HG03066 (cell line): Measurements from ENCODE around the gene SPINT3.

Experiments
- ATAC-seq: cut with Tn5 transposase; IDR thresholded peaks from one replicate; pipeline ENCODE4 v1.9.1; 2021; ENCODE audit warnings: low read depth; ENCODE audit not compliant: unreplicated experiment

SPINT3 gene, protein sequence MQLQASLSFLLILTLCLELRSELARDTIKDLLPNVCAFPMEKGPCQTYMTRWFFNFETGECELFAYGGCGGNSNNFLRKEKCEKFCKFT

GRCh38 chr20:45515147-45515913, at the start of gene SPINT3:
SPINT3 (minus strand) TSS chr20:45515622; CDS start chr20:45515608, 14 bp downstream.
- no peak for ATAC-seq

- ATAC-seq, result no peak
Observed at GRCh38 chr20:45564760-45565276, 49.4 kb upstream of the SPINT3 start.

- no peak for ATAC-seq
Observed at GRCh38 chr20:45555198-45555597, 39.8 kb upstream of the SPINT3 start.

GRCh38 chr20:45552456-45552855, 37.0 kb upstream of the SPINT3 start:
- ATAC-seq, result no peak

DNA sequence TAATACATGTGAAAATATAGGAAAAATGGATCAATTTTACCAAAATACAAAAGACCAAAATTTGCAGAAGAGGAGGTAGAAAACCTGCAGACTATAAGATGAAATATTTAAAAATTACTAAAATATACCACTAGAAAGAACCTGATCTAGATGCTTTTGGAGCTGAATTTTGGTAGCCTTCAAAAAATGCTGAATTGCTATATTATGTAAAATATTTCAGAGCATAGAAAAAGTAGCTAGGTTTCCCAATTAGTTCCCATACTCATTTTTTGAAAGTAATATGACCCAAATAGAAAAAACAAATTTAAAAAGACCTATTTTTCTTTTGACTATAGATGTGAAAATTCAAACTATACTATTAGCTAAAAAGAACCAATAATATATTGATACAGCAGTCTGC, 35.3 kb upstream of the SPINT3 start:
- ATAC-seq, result no peak

GRCh38 chr20:45548410-45548809, 33.0 kb upstream of the SPINT3 start:
- ATAC-seq, result no peak

DNA sequence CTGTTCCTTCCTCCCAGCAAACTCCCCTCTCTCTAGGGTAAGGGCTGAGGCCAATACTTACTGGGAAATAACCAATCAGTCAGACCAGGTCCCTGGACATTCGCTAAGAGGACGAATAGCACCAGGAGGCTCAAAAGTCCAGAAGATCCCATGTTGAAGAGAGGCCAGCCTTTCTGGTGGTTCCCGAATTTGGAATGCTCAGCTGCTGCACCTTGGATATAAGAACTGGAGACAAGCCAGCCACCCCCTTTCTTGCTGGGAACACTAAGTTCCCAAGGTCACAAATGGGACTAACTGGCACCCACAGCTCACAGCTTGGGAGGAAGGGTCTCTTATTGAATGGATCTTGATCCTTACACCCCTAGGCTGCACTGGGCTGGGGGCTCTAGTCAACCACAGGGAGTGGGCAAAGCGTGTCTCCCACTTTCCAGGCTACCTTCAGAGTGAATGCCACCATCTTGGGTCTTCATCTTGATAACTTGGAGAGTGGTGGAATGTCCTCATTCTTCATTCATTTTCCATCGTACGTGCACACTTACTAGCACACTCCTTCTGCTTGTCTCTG, 31.9 kb upstream of the SPINT3 start, which contains the start of gene EPPIN:
TSS of gene EPPIN (minus strand) at position 196 of the 565 bp plus-strand sequence. CDS start at position 152, 44 bp downstream.
- ATAC-seq, result no peak

DNA sequence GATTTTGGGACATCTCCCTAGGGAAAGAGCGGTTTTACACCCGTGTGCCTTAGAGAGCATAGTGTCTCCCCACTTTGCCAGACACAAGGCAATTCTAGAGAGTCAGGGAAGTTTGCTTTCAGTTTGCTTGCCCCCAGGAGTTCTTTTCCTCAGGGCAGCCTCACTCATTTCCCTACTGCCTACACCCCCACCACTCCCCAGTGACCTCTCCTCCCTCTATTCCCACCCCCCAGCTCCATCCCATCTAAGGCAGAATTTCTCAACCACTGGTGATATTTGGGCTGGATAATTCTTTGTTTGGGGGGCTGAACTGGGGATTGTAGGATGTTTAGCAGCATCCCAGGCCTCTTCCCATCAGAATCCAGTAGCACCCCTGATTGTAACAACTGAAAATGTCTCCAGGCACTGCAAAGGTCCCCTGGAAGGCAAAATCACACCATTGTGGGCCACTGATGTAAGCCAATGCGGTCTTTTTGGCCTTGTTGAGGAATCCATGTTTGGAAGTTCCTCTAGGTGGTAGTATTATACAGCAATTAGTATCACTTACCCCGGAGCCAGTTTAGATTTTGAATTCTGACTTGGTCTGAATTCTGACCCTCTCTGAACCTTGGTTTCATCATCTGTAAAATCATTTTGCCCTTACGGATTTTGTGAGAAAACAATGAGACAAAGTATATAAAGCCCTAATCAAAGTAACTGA, 30.5 kb upstream of the SPINT3 start:
- ATAC-seq, result no peak

GRCh38 chr20:45545351-45545750, 29.9 kb upstream of the SPINT3 start:
- ATAC-seq, result no peak

GRCh38 chr20:45539382-45539781, 24.0 kb upstream of the SPINT3 start, which contains the start of gene WFDC6:
WFDC6 (minus strand) TSS chr20:45539482; CDS start chr20:45539407, 75 bp downstream.
- no peak for ATAC-seq

- ATAC-seq, result no peak
Observed at GRCh38 chr20:45538209-45538799, 22.9 kb upstream of the SPINT3 start.

DNA sequence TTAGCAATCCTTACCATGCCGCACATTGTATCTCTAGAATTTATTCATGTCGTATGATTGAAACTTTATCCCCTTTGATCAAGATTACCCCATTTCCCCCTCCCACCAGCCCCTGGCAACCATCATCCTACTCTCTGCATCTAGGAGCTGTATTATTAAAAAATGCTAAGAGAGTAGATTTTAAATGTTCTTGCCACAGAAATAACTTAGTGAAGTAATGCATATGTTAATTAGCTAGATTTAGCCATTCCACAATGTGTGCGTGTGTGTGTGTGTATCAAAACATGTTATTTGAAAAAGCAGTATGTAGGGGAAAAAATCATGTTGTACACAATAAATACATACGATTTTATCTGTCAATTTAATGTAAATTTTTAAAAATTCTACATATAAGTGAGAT, 11.9 kb upstream of the SPINT3 start:
- no peak for ATAC-seq

DNA sequence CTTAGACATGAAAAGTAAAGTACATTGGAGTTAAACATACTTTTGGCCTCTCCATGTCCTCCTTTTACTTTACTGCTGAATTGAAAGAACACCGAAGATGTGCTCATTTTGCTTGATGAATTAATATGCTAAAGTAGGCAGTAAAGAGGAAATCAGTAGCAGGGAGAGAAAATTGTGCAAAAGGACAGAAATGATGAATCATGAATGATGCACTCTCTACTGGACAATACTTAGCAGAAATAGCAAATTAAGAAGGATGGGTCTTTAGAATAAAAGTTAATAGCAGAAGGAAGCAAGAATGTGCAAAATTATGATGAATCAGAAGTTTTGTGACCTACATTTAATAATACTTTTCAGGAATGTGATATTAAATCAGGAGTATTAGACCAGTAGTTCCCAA, 8.4 kb upstream of the SPINT3 start:
- no peak for ATAC-seq

DNA sequence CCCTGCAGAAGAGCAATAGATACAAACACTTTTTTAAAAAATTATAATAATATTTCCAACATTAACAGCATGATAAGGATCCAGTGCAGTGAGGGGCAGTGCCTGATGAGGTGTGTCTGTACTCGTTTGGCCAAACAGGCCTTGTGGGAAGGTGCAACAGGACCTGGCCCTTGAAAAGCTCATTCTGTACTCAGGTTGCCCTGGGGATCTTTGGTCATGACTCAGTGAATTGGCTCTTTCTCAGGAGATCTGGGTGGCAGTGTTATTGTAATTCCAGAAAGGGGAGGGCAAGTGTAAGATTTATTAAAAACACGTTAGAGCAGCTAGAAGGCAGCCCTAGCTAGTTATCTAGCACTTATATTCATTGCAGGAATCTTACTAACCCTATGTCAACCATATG, 2.9 kb upstream of the SPINT3 start:
- ATAC-seq, result no peak

- ATAC-seq, result no peak
Observed at GRCh38 chr20:45510242-45510862, 5.1 kb downstream of the SPINT3 start.

GRCh38 chr20:45509091-45509490, 6.3 kb downstream of the SPINT3 start:
- ATAC-seq, result no peak

GRCh38 chr20:45508068-45508886, 7.1 kb downstream of the SPINT3 start:
- ATAC-seq, result no peak

DNA sequence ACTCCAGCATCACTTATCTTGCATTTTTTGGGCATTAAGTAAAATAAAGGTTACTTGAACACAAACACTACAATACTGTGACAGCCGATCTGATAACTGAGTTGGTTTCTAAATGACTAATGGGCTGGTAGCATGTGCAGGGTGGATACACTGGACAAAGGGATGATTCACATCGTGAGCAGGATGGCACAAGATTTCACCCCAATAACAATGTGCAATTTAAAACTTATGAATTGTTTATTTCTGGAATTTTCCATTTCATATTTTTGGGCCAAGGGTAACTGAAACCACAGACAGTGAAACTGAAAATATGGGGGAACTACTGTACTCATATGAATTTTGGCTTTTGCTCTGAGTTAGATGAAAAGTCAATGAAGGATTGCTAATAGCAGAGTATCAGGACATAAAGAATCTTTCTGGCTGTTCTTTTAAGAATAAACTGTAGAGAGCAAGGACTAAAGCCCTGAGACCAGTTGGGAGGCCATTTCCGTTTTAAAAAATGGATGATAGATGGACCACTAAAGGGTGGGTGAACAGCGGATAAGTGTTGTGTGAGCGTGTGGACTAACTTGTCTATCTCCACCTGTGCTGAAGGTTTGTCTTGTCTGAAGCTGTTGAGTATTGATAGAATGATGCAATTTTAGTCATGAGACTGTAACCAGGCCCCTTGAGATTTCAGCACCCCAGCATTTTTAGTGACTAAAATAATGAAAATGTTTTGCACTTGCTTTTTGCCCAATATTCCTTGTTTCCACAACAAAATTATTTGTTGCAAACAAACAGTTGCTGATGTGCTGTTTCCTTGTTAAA, 8.2 kb downstream of the SPINT3 start:
- no peak for ATAC-seq

DNA sequence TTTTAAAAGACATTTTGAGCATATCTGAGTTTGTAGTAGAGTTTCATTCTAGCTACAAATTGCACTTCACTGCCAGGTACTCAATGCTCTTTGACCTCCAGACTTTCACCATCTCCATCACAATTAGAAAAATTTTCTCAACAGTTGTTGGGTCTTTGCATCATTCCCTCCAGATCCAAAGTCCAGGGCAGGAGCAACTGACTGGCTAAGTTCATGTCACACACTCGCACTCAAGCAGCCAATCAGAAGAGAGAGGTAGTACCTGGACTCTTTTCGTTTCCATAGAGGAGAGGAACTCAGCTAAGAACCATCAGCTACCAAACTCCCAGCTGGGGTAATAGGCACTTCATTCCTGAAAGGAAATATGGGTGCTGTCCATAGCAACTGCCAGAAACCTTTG, 9.0 kb downstream of the SPINT3 start:
- no peak for ATAC-seq
